ENCODE results near the gene LRRTM2.

Gene LRRTM2

DNA sequence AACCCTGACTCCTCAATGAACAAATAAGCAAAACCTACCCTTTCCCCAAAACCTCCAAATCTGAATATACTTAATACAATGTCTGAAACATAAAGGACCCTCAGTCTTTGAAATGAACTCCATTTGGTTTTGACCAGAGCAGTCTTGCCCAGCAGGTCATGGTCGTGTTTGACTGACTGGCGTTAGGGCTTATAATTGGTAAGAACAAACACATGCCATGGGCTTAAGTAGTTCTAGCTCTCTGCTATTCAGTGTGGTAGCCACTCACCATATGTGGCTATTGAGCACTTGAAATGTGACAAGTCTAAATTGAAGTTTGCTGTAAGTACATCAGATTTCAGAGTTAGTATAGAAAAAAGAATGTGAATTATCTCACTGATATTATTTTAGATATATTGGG, 42.1 kb downstream of the LRRTM2 start:
- Mint-ChIP-seq H3K4me3 (no peak overlapping the region), H3K27me3 (peaks cover 42% of the 10 kb centered on the region), H3K27ac (no peak overlapping the region), H3K4me1 (no peaks in the 10 kb centered on the region), H3K9me3 (no peaks in the 10 kb centered on the region)
- ATAC-seq (no peak), DNase-seq (no peak)

DNA sequence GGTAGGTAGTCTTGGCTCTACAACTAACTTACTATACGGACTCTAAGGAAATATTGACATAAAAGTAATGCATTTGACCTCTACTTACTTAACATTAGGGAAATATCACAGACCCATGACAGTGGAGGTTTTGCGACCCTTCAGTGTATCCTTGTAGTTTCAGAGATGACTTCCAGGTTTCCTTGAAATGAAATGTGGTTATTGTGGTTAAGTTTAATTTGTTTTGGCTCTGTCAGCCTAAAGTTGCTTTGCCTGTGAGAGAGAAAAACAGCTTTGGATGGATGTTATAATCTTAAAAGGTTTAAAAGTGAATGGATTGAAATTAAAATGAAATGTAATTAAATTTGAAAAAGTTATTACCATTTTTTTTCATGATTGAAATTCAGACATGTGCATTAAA, 42.9 kb downstream of the LRRTM2 start:
- no peak overlapping the region for H3K27ac Mint-ChIP-seq
- H3K4me1 Mint-ChIP-seq: no peaks in the 10 kb centered on the region
- no peaks in the 10 kb centered on the region for H3K9me3 Mint-ChIP-seq
- ATAC-seq: no peak
- no peak for DNase-seq
- peaks cover 36% of the 10 kb centered on the region for H3K27me3 Mint-ChIP-seq
- no peak overlapping the region for H3K4me3 Mint-ChIP-seq

- H3K4me3 Mint-ChIP-seq: no peak overlapping the region
- H3K9me3 Mint-ChIP-seq: no peaks in the 10 kb centered on the region
- DNase-seq: no peak
- no peak overlapping the region for H3K27ac Mint-ChIP-seq
- H3K4me1 Mint-ChIP-seq: no peaks in the 10 kb centered on the region
- ATAC-seq: no peak
- H3K27me3 Mint-ChIP-seq: peaks cover 33% of the 10 kb centered on the region
These were observed 43.4 kb downstream of the LRRTM2 start for GRCh38 chr5:138831703-138832102.

DNA sequence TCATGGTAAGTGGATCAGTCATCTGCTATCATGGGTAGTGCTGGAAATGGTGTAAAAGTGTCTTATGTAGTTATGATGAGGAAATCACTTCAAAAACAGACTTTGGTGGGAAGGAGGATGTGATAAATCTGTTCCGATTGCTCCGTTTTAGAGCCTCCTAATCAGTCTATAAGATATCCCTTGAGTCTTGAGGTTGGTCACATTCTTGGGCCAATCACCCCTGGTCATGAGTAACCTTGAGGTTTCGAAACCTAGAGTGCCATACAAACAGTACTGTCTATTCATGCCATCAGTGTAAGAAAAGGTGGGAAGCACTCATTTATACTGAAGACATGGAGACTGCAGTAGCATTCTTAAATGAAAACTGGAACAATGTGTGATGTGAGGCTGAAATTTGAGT, 45.8 kb downstream of the LRRTM2 start:
- Mint-ChIP-seq H3K27me3 (peaks cover 24% of the 10 kb centered on the region), H3K9me3 (no peaks in the 10 kb centered on the region), H3K4me3 (no peak overlapping the region), H3K4me1 (peaks cover 6% of the 10 kb centered on the region), H3K27ac (no peak overlapping the region)
- DNase-seq (no peak), ATAC-seq (no peak)

DNA sequence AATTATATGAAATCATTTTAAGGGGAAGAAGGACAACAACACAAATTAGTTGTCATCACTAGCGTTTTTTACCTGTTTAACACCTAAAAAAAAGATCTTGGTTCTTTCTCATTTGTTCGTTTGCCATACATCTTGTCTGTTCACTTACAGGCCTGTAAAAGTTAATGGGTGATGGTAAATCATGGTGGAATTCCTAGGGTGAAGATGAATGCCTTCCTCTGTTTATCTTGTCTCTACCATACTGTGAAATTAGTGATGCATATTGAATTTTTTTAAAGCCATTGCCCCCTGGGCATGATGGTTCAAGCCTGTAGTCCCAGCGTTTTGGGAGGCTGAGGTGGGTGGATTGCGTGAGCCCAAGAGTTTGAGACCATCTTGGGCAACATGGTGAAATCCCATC, 46.6 kb downstream of the LRRTM2 start:
- peaks cover 6% of the 10 kb centered on the region for H3K4me1 Mint-ChIP-seq
- H3K27ac Mint-ChIP-seq: peak overlapping the region in 1 of 2 donors; percentile 8
- DNase-seq: no peak
- no peak for ATAC-seq
- peaks cover 20% of the 10 kb centered on the region for H3K27me3 Mint-ChIP-seq
- H3K4me3 Mint-ChIP-seq: no peak overlapping the region
- H3K9me3 Mint-ChIP-seq: no peaks in the 10 kb centered on the region

GRCh38 chr5:138824924-138825863, 49.9 kb downstream of the LRRTM2 start:
- Mint-ChIP-seq H3K27me3 (peaks cover 34% of the 10 kb centered on the region), H3K4me3 (no peak overlapping the region), H3K4me1 (peaks cover 6% of the 10 kb centered on the region), H3K9me3 (no peaks in the 10 kb centered on the region), H3K27ac (no peak overlapping the region)
- peak; percentile 60 for ATAC-seq
- no peak for DNase-seq

DNA sequence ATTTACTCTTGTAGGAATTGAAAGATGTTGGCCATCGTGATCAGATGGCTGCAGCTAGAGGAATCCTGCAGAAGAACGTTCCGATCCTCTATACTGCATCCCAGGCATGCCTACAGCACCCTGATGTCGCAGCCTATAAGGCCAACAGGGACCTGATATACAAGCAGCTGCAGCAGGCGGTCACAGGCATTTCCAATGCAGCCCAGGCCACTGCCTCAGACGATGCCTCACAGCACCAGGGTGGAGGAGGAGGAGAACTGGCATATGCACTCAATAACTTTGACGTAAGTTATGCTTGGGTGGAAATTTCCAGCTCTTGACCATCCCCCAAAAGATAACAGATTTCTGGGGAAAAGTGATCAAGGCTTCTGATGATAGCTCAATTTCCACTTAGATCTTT, 50.6 kb downstream of the LRRTM2 start:
- H3K4me1 Mint-ChIP-seq: peaks cover 6% of the 10 kb centered on the region
- no peak for DNase-seq
- H3K27me3 Mint-ChIP-seq: peaks cover 31% of the 10 kb centered on the region
- no peak overlapping the region for H3K27ac Mint-ChIP-seq
- no peaks in the 10 kb centered on the region for H3K9me3 Mint-ChIP-seq
- no peak overlapping the region for H3K4me3 Mint-ChIP-seq
- no peak for ATAC-seq

- Mint-ChIP-seq H3K27me3 (peaks cover 26% of the 10 kb centered on the region), H3K4me1 (peaks cover 6% of the 10 kb centered on the region), H3K4me3 (no peak overlapping the region), H3K9me3 (no peaks in the 10 kb centered on the region), H3K27ac (no peak overlapping the region)
- no peak for ATAC-seq
- no peak for DNase-seq
These were observed 54.4 kb downstream of the LRRTM2 start for GRCh38 chr5:138820695-138821094.

DNA sequence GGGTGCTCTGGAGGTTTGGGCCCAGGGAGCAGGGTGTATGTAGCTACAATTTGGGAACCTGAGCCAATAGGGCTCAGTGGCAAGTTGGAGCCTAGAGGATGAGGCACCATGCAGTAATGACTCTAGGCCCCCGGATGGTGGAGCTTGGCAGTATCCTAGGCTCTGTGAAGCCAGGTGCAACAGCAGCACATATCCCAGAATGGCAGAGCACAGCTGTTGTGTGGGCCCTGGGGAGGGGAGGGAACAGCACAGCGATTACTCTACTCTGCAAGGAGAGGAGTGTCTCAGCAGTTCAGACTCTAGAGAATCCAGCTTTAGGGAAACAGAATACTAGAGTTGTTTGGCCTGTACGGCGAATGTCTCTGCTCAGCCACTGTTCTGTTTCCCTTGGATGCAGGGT, 56.1 kb downstream of the LRRTM2 start:
- DNase-seq (no peak), ATAC-seq (no peak)
- no peak overlapping the region for H3K4me3 Mint-ChIP-seq
- H3K27me3 Mint-ChIP-seq: peaks cover 26% of the 10 kb centered on the region
- H3K9me3 Mint-ChIP-seq: no peaks in the 10 kb centered on the region
- H3K4me1 Mint-ChIP-seq: no peaks in the 10 kb centered on the region
- H3K27ac Mint-ChIP-seq: no peak overlapping the region

Measured in stimulated activated naive CD8-positive, alpha-beta T cell treated with anti-CD3 and anti-CD28 coated beads, Interleukin-15, amount 100 ng/mL, for 72 hours (primary cell).